Tibial artery (tissue), 4 donors: ENCODE data around the gene BBOX1.

Experiments
- DNase-seq, 2 donors: peaks; one replicate each; pipeline ENCODE4 v3.0.0-alpha.2; 2019
- H3K27ac ChIP-seq, 2 donors: fragments of 200-600 bp; sonication (generic) in 1 of 2; 1 replicate in 1 of 2; 2 replicates in 1 of 2; pipeline ENCODE4 v1.5.1; 2018 to 2019; ENCODE audit warnings: mild to moderate bottlenecking in 1 of 2
- H3K27me3 ChIP-seq, 2 donors: fragments of 200-600 bp; sonication (generic) in 1 of 2; one replicate each; pipeline versions ENCODE4 v1.5.1 to v1.6.0; 2016 to 2019
- H3K36me3 ChIP-seq, 3 donors: fragments of 200-600 bp; sonication (generic) in 2 of 3; one replicate each; pipeline ENCODE4 v1.5.1; 2016 to 2019; ENCODE audit warnings: mild to moderate bottlenecking in 2 of 3
- H3K4me1 ChIP-seq, 4 donors: fragments of 200-600 bp; sonication (generic) in 2 of 4; 1 replicate in 3 of 4; 2 replicates in 1 of 4; pipeline ENCODE4 v1.5.1; 2016 to 2019
- H3K4me3 ChIP-seq, 2 donors: fragments of 200-600 bp; sonication (generic) in 1 of 2; 1 replicate in 1 of 2; 2 replicates in 1 of 2; pipeline ENCODE4 v1.5.1; 2018 to 2019; ENCODE audit warnings: mild to moderate bottlenecking in 2 of 2
- H3K9me3 ChIP-seq, 3 donors: fragments of 200-600 bp; sonication (generic) in 1 of 3; one replicate each; pipeline ENCODE4 v1.5.1; 2016 to 2019
- intact Hi-C: fragments of 100-400 bp; cut with DNase I; formaldehyde crosslinking; loops from one replicate; pipeline ENCODE4 v1.15.0; 2023; ENCODE audit warnings: low total_unique reads
- TF ChIP-seq, protein P1 (sequence below), 2 experiments: fragments of 200-600 bp in 1 of 2; fragments of 450-650 bp in 1 of 2; IDR thresholded peaks; one replicate each; pipeline ENCODE4 v1.5.1; 2017 to 2019; ENCODE audit warnings: antibody characterized with exemption in 2 of 2, mild to moderate bottlenecking in 1 of 2, moderate library complexity in 1 of 2

BBOX1 gene

DNA sequence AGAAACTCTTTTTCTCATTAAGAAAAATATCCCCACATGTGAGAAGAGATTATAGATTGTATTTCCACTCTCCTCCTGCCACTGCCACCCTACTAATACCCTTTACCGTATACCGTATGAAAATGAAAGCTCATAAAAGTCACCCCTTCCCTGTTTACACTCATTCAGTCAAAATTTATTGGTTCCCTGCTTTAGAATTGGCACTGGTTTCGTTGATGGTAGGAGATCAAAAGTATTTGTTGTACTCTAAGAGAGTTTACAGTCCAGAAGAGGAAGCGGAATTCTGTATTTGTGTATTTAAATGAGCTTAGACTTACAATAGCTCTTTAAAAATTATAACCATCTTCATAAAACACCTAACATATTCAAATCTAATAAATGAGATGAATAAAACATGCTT, 68.2 kb downstream of the BBOX1 start:
- DNase-seq: no peak
- no peaks in the 10 kb centered on the region for H3K4me1 ChIP-seq

DNA sequence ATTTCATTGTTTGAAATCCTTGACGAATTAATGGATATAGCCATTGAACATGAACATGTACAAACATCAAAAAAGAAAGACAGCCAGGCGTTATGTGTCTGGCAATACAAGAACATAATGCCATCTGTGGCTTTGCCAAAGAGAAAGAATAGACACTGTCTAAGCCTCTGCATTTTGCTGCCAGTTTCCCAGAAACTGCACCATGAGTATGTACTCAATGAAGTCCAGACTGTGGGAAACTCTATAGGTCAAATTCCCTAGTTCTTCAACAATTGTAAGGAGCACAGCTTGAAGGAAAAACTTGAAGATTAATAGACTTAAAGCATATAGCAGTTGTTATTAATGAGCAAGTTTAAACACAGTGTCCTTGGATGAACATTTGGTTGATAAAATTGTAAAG, 71.3 kb downstream of the BBOX1 start:
- Histone ChIP-seq H3K27me3 (no peaks in the 10 kb centered on the region), H3K4me3 (no peak overlapping the region), H3K9me3 (no peaks in the 10 kb centered on the region), H3K36me3 (no peaks in the 10 kb centered on the region), H3K4me1 (peaks cover 0 to 6% (median 4%) of the 10 kb centered on the region in 4 donors), H3K27ac (no peak overlapping the region)
- DNase-seq: no peak
- TF ChIP-seq, protein P1, sequence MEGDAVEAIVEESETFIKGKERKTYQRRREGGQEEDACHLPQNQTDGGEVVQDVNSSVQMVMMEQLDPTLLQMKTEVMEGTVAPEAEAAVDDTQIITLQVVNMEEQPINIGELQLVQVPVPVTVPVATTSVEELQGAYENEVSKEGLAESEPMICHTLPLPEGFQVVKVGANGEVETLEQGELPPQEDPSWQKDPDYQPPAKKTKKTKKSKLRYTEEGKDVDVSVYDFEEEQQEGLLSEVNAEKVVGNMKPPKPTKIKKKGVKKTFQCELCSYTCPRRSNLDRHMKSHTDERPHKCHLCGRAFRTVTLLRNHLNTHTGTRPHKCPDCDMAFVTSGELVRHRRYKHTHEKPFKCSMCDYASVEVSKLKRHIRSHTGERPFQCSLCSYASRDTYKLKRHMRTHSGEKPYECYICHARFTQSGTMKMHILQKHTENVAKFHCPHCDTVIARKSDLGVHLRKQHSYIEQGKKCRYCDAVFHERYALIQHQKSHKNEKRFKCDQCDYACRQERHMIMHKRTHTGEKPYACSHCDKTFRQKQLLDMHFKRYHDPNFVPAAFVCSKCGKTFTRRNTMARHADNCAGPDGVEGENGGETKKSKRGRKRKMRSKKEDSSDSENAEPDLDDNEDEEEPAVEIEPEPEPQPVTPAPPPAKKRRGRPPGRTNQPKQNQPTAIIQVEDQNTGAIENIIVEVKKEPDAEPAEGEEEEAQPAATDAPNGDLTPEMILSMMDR (IDR thresholded peaks at IDR 0.05): no peak
- intact Hi-C loops: no loop called here

More for the DNA sequence above, 68.2 kb downstream of the BBOX1 start:
- no peaks in the 10 kb centered on the region for H3K9me3 ChIP-seq
- TF ChIP-seq, protein P1 (IDR thresholded peaks at IDR 0.05): no peak
- no peak overlapping the region for H3K27ac ChIP-seq
- H3K4me3 ChIP-seq: no peak overlapping the region
- intact Hi-C loops: no loop called here
- H3K36me3 ChIP-seq: no peaks in the 10 kb centered on the region
- no peaks in the 10 kb centered on the region for H3K27me3 ChIP-seq

DNA sequence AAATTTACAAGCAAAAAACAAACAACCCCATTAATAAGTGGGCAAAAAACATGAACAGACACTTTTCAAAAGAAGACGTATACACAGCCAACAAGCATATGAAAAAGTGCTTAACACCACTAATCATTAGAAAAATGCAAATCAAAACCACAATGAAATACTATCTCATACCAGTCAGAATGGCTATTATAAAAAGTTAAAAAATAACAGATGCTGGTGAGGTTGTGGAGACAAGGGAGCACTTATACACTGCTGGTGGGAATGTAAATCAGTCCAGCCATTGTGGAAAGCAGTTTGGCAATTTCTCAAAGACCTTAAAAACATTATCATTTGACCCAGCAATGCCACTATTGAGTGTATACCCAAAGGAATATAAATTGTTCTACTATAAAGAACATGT, 72.3 kb downstream of the BBOX1 start:
- intact Hi-C loops: no loop called here
- H3K36me3 ChIP-seq: no peaks in the 10 kb centered on the region
- no peaks in the 10 kb centered on the region for H3K27me3 ChIP-seq
- H3K4me1 ChIP-seq: peaks cover 0 to 14% (median 11%) of the 10 kb centered on the region in 4 donors
- no peak overlapping the region for H3K4me3 ChIP-seq
- H3K27ac ChIP-seq: no peak overlapping the region
- TF ChIP-seq, protein P1 (IDR thresholded peaks at IDR 0.05): no peak
- DNase-seq: no peak
- no peaks in the 10 kb centered on the region for H3K9me3 ChIP-seq

DNA sequence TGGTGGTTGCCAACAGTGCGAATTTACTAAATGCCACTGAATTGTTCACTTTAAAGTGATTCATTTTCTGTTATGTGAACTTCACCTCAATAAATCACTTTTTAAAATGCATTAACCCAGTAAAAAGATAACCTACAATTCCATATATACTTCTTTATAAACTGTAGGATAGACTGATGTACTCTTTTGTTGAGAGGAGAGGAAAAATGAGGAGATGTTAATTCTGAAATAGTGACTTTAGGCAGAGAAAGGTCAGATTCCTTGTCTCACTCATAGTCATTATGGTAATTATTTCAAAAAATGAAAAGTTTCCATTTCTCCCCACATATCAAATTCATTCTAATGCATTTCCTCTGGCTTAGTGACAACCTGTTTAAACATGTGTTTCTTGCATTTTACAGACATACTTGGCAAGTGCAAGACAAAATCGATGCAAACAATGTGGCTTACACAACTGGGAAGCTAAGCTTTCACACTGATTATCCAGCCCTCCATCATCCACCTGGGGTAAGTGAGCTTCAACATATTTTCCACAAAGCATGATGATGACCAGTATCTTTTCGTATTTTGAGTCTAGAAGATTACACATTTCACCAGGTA, 74.5 kb downstream of the BBOX1 start:
- no peaks in the 10 kb centered on the region for H3K27me3 ChIP-seq
- intact Hi-C loops: no loop called here

DNA sequence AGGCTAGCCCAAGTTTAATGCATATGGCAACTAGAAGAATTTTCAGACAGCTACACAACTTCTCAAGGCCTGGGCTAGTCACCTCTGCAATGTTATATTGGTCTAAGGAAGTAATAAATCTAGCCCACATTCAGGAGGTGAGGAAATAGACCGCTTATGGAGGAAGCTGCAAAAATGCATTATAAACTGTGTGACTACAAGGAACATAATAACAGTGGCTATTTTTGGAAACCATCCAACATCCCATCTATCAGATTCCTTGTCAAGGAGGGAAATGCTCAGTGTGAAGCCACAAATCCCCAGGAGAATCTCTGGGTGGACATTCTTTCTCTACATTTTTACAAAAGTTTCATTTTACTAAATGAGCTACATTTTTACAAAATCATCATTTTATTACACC, 76.1 kb downstream of the BBOX1 start:
- no peaks in the 10 kb centered on the region for H3K9me3 ChIP-seq
- TF ChIP-seq, protein P1 (IDR thresholded peaks at IDR 0.05): no peak
- H3K27ac ChIP-seq: peak overlapping the region in 1 of 2 donors; percentile 2
- H3K27me3 ChIP-seq: no peaks in the 10 kb centered on the region
- no peak overlapping the region for H3K4me3 ChIP-seq
- intact Hi-C loops: no loop called here
- no peak for DNase-seq
- peaks cover 0 to 31% (median 13%) of the 10 kb centered on the region in 4 donors for H3K4me1 ChIP-seq
- no peaks in the 10 kb centered on the region for H3K36me3 ChIP-seq

More for the DNA sequence above, 74.5 kb downstream of the BBOX1 start:
- no peak overlapping the region for H3K27ac ChIP-seq
- H3K4me1 ChIP-seq: peaks cover 0 to 31% (median 13%) of the 10 kb centered on the region in 4 donors
- H3K36me3 ChIP-seq: no peaks in the 10 kb centered on the region
- DNase-seq: no peak
- TF ChIP-seq, protein P1 (IDR thresholded peaks at IDR 0.05): no peak
- no peaks in the 10 kb centered on the region for H3K9me3 ChIP-seq
- no peak overlapping the region for H3K4me3 ChIP-seq
